ENCODE data around the gene OVOL1. TPM values are rescaled to one million over a fixed set of nuclear protein-coding genes. Genes with fewer than 3 reads are reported as not detected.
"Not testable (repeated sequence)": the region's sequence is repeated elsewhere in the genome, so short reads cannot be mapped to it uniquely, and the experiment has no call there.

OVOL1 gene
- not detected for total RNA-seq
- under 1 TPM in 1 of 2 donors, not detected in 1; 0.09 TPM for polyA plus RNA-seq (ENCODE audit: insufficient read length in 2 of 2)
- long read RNA-seq, donor 1: 0 reads
- long read RNA-seq, donor 2: 0 reads
- long read RNA-seq, donor 3: 0 reads
- long read RNA-seq, donor 4: 0 reads

DNA sequence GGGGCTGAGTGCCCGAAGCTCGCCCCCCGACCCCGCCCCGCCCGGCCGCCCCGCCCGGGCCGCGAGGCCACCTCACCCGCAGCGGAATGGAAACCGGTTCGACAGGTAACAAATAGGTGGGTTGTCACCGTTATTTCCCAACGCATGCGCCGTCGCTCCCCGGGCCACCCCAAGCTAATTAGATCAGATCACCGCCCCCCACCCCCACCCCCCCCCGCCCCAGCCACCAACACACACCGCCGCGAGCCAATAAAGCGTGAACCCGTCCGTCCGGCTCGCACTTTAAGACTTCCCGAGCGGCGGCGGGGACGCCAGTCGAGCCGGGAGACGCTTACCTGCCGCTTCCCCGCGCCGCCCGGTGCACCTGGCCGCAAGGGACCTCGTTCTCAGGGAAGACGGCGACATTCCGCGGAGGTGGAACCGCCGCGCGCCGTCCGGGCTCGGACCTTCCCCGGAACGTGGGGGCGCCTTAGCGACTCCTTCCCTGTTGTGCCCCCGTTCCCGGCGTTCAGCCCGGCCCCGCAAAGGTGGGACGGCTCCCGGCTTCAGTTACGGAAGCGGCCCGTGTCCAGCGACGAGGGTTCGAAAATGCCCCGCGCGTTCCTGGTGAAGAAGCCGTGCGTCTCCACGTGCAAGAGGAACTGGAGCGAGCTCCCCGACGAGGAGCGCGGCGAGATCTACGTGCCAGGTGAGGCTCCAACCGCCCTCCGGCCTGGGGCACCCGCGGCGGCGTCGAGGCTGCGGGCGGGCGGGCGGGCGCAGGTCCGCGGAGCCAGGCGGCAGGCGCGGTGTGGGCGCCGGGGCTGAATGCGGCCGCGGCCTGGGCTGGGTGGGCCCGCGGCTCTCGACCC lies at the start of gene OVOL1:
OVOL1 (plus strand) TSS at position 278 of the 851 bp plus-strand sequence; CDS start at position 589, 311 bp downstream.
- Histone ChIP-seq H3K27me3 (ENCODE audit: control insufficient read depth, insufficient read depth, low read length) (peaks cover 52% of the 10 kb centered on the region), H3K36me3 (ENCODE audit: control insufficient read depth, insufficient read depth, low read length) (no peaks in the 10 kb centered on the region), H3K9me3 (ENCODE audit: control insufficient read depth, insufficient read depth, low read length) (no peaks in the 10 kb centered on the region), H3K4me1 (ENCODE audit: control insufficient read depth, insufficient read depth, low read length) (peaks cover 31% of the 10 kb centered on the region), H3K4me3 (ENCODE audit: low read depth, low read length) (no peak within 1 kb of the TSS), H3K27ac (ENCODE audit: low read depth, low read length) (no peak within 1 kb of the TSS)
- DNase-seq (ENCODE audit: low read depth in 4 of 6, low spot score in 6 of 6): peak in 1 of 6 donors; percentile 6
- under 1% methylated on average over 98 of the region's 112 CpGs for WGBS (ENCODE audit: insufficient coverage)

DNA sequence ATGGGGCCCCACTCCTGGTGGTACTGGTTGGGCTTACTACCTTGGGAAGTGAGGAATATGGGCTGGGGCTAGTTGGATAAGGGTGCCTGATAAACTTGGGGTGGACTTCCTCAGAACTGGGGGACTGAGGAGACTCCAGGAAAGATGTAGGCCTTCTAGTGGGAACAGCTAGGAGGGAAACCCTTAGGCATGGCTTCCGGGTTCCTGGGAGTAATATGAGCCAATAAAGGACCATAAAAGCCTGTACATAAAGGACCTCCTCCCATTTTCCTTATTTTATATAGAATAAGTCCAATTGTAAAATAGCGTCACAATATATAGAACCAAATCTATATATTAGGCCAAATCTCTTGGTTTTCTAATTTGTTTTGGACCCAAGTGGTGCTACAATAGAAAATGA lies 47.8 kb upstream of the OVOL1 start:
- Histone ChIP-seq H3K9me3 (ENCODE audit: control insufficient read depth, insufficient read depth, low read length) (no peaks in the 10 kb centered on the region), H3K4me3 (ENCODE audit: low read depth, low read length) (no peak overlapping the region), H3K36me3 (ENCODE audit: control insufficient read depth, insufficient read depth, low read length) (peaks cover 4% of the 10 kb centered on the region), H3K4me1 (ENCODE audit: control insufficient read depth, insufficient read depth, low read length) (no peaks in the 10 kb centered on the region), H3K27me3 (ENCODE audit: control insufficient read depth, insufficient read depth, low read length) (peaks cover 3% of the 10 kb centered on the region), H3K27ac (ENCODE audit: low read depth, low read length) (no peak overlapping the region)
- DNase-seq (ENCODE audit: low read depth in 4 of 6, low spot score in 6 of 6): no peak
- WGBS (ENCODE audit: insufficient coverage): no CpG with 5 or more reads among the region's 2 CpGs

DNA sequence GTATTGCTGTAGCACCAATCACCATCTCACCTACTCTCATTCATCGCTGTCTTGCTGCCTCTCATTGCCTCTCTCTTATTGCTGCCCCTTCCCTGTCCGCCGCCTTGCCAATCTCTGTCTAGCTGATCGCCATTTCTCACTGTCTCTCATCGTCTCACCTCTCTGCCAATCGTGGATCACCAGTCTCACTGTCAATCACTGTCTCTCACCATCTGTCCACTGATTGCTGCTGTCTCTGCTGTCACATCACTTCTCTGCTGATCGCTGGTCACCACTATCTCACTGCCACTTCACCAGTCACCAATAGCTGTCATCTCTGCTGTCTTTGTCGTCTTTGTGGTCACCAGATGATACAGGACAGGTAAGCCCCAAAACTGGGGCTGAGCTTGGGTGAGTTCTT lies 45.7 kb upstream of the OVOL1 start:
- DNase-seq (ENCODE audit: low read depth in 4 of 6, low spot score in 6 of 6): no peak
- H3K27me3 ChIP-seq (ENCODE audit: control insufficient read depth, insufficient read depth, low read length): peaks cover 3% of the 10 kb centered on the region
- H3K27ac ChIP-seq (ENCODE audit: low read depth, low read length): no peak overlapping the region

DNA sequence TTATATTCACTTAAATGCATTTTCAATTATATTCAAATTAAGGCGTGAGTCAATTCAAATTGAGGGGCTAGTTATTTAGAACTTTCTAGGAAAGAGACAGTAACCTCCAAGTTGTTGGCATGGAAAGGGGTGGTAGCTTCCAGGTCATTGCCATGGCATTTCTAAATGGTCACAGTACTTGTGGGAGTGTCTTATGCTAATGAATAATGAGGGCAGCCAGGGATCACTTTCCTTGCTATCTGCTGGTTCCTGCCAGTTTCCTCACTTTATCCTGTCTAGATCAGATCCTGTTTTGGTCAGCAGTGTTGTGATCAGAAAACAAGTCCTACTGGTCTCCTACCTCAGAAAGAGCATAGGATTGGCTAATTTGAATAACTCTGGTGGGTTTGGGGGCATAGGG lies 44.5 kb upstream of the OVOL1 start:
- peaks cover 3% of the 10 kb centered on the region for H3K27me3 ChIP-seq (ENCODE audit: control insufficient read depth, insufficient read depth, low read length)

More for the DNA sequence above, 45.7 kb upstream of the OVOL1 start:
- Histone ChIP-seq H3K36me3 (ENCODE audit: control insufficient read depth, insufficient read depth, low read length) (peaks cover 5% of the 10 kb centered on the region), H3K9me3 (ENCODE audit: control insufficient read depth, insufficient read depth, low read length) (no peaks in the 10 kb centered on the region), H3K4me1 (ENCODE audit: control insufficient read depth, insufficient read depth, low read length) (no peaks in the 10 kb centered on the region), H3K4me3 (ENCODE audit: low read depth, low read length) (no peak overlapping the region)
- WGBS (ENCODE audit: insufficient coverage): 75% methylated on average over 8 of the region's 8 CpGs

DNA sequence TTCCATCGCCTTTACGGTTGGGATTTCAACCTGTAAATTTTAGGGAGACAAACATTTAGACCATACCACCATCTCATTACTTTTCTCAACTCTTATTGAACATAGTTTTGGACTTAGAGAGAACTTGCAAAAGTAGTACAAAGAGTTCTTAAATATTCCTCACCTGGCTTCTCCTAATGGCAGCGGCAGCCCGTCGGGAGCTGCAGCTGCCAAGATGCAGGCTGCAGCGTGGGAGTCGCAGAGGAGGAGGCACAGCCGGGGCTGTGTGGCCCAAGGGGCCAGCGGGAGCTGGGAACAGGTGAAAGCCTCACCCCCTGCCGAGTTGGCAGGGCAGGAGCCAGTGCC lies 43.2 kb upstream of the OVOL1 start:
- H3K4me3 ChIP-seq (ENCODE audit: low read depth, low read length): no peak overlapping the region

More for the DNA sequence above, 44.5 kb upstream of the OVOL1 start:
- Histone ChIP-seq H3K4me3 (ENCODE audit: low read depth, low read length) (no peak overlapping the region), H3K9me3 (ENCODE audit: control insufficient read depth, insufficient read depth, low read length) (no peaks in the 10 kb centered on the region), H3K4me1 (ENCODE audit: control insufficient read depth, insufficient read depth, low read length) (no peaks in the 10 kb centered on the region), H3K27ac (ENCODE audit: low read depth, low read length) (no peak overlapping the region), H3K36me3 (ENCODE audit: control insufficient read depth, insufficient read depth, low read length) (peaks cover 5% of the 10 kb centered on the region)
- WGBS (ENCODE audit: insufficient coverage): no CpG with 5 or more reads among the region's 1 CpG
- no peak for DNase-seq (ENCODE audit: low read depth in 4 of 6, low spot score in 6 of 6)

DNA sequence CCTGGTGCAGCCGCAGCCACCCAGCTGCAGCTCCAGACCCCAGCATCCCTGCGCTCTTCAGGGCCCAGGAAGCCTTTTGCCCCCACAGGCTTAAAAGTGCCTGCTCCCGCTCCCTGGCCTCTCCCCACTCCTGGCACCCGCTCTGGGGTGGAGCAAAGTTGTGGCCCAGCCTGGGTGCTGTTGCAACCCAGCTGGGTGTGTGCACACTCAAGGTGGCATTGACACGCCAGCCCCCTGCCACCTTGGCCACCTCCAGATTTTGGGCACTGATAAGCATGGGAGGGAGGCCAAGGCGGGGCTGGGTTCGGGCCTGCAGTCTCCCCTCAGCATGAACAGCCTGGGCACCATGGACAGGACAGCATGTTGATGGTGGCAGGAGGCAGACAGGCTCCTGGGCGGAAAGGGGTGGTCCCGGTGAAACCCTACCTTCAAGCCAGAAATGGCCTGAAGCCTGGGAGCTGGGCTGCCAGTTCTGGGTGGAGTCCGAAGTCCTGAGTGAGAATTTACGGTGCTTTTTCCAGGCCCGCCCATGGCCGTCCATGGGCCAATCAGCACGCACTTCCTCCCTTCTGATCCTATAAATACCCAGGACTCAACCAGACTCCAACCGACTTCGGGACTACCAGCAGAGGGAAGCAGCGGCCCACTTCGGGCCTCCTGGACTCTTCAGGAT lies 42.7 kb upstream of the OVOL1 start:
- no peaks in the 10 kb centered on the region for H3K9me3 ChIP-seq (ENCODE audit: control insufficient read depth, insufficient read depth, low read length)
- H3K36me3 ChIP-seq (ENCODE audit: control insufficient read depth, insufficient read depth, low read length): peaks cover 5% of the 10 kb centered on the region
- no peak for DNase-seq (ENCODE audit: low read depth in 4 of 6, low spot score in 6 of 6)
- WGBS (ENCODE audit: insufficient coverage): 81% methylated on average over 18 of the region's 18 CpGs
- H3K4me1 ChIP-seq (ENCODE audit: control insufficient read depth, insufficient read depth, low read length): no peaks in the 10 kb centered on the region
- no peak overlapping the region for H3K4me3 ChIP-seq (ENCODE audit: low read depth, low read length)
- peaks cover under 1% of the 10 kb centered on the region for H3K27me3 ChIP-seq (ENCODE audit: control insufficient read depth, insufficient read depth, low read length)
- H3K27ac ChIP-seq (ENCODE audit: low read depth, low read length): no peak overlapping the region

More for the DNA sequence above, 43.2 kb upstream of the OVOL1 start:
- H3K27ac ChIP-seq (ENCODE audit: low read depth, low read length): no peak overlapping the region
- H3K9me3 ChIP-seq (ENCODE audit: control insufficient read depth, insufficient read depth, low read length): no peaks in the 10 kb centered on the region
- H3K4me1 ChIP-seq (ENCODE audit: control insufficient read depth, insufficient read depth, low read length): no peaks in the 10 kb centered on the region
- WGBS (ENCODE audit: insufficient coverage): 77% methylated on average over 8 of the region's 10 CpGs
- peaks cover 3% of the 10 kb centered on the region for H3K27me3 ChIP-seq (ENCODE audit: control insufficient read depth, insufficient read depth, low read length)
- no peak for DNase-seq (ENCODE audit: low read depth in 4 of 6, low spot score in 6 of 6)
- H3K36me3 ChIP-seq (ENCODE audit: control insufficient read depth, insufficient read depth, low read length): peaks cover 5% of the 10 kb centered on the region

DNA sequence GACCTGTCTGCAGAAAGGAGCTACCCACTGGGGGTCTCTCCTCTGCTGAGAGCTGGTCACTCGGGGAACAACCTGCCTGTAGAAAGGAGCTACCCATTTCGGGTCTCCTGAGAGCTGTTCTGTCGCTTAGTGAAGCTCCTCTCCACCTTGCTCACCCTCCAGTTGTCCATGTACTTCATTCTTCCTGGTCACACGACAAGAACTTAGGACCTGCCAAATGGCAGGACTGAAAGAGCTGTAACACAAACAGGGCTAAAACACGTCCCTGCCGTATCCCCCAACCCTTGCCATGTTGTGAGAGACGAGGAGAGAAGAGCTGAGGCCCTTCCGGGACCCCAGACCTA lies 42.2 kb upstream of the OVOL1 start:
- H3K36me3 ChIP-seq (ENCODE audit: control insufficient read depth, insufficient read depth, low read length): peaks cover 5% of the 10 kb centered on the region
- H3K27me3 ChIP-seq (ENCODE audit: control insufficient read depth, insufficient read depth, low read length): no peaks in the 10 kb centered on the region
- H3K4me3 ChIP-seq (ENCODE audit: low read depth, low read length): no peak overlapping the region
- WGBS (ENCODE audit: insufficient coverage): 83% methylated on average over 8 of the region's 8 CpGs
- no peaks in the 10 kb centered on the region for H3K4me1 ChIP-seq (ENCODE audit: control insufficient read depth, insufficient read depth, low read length)
- H3K27ac ChIP-seq (ENCODE audit: low read depth, low read length): no peak overlapping the region
- H3K9me3 ChIP-seq (ENCODE audit: control insufficient read depth, insufficient read depth, low read length): no peaks in the 10 kb centered on the region
- no peak for DNase-seq (ENCODE audit: low read depth in 4 of 6, low spot score in 6 of 6)

DNA sequence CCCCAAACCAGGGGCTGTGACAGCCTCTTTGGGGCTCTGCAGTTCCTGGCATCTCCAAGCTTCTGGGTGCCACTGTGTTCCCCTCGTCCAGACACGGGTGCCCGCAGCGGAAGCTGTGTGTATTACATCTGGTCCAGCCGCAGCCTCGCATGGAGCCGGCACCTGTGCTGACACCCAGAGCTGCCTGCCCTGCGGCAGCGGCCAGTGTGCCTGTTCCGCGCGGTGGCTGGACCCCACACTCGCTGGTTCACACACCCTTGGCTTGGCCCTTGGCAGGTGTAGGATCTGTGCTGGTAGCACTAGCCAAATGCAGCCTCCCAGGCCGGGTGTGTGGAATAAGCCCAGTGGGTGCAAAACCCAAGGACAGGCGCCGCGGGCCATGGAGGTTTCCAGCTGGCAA lies 41.8 kb upstream of the OVOL1 start:
- H3K4me1 ChIP-seq (ENCODE audit: control insufficient read depth, insufficient read depth, low read length): no peaks in the 10 kb centered on the region
- DNase-seq (ENCODE audit: low read depth in 4 of 6, low spot score in 6 of 6): no peak
- peaks cover 5% of the 10 kb centered on the region for H3K36me3 ChIP-seq (ENCODE audit: control insufficient read depth, insufficient read depth, low read length)
- H3K27me3 ChIP-seq (ENCODE audit: control insufficient read depth, insufficient read depth, low read length): no peaks in the 10 kb centered on the region
- no peak overlapping the region for H3K27ac ChIP-seq (ENCODE audit: low read depth, low read length)
- no peak overlapping the region for H3K4me3 ChIP-seq (ENCODE audit: low read depth, low read length)
- H3K9me3 ChIP-seq (ENCODE audit: control insufficient read depth, insufficient read depth, low read length): no peaks in the 10 kb centered on the region
- 89% methylated on average over 17 of the region's 17 CpGs for WGBS (ENCODE audit: insufficient coverage)

DNA sequence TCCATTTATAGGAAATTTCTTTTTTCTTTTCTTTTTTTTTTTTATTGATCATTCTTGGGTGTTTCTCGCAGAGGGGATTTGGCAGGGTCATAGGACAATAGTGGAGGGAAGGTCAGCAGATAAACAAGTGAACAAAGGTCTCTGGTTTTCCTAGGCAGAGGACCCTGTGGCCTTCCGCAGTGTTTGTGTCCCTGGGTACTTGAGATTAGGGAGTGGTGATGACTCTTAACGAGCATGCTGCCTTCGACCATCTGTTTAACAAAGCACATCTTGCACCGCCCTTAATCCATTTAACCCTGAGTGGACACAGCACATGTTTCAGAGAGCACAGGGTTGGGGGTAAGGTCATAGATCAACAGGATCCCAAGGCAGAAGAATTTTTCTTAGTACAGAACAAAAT lies 24.7 kb upstream of the OVOL1 start:
- not testable (repeated sequence) for H3K27me3 ChIP-seq (ENCODE audit: control insufficient read depth, insufficient read depth, low read length); DNase-seq (ENCODE audit: low read depth in 4 of 6, low spot score in 6 of 6); H3K9me3 ChIP-seq (ENCODE audit: control insufficient read depth, insufficient read depth, low read length); H3K4me1 ChIP-seq (ENCODE audit: control insufficient read depth, insufficient read depth, low read length); H3K36me3 ChIP-seq (ENCODE audit: control insufficient read depth, insufficient read depth, low read length); H3K4me3 ChIP-seq (ENCODE audit: low read depth, low read length); H3K27ac ChIP-seq (ENCODE audit: low read depth, low read length)
- WGBS (ENCODE audit: insufficient coverage): no CpG with 5 or more reads among the region's 5 CpGs

Measured in spinal cord (tissue), 10 donors.